Glutamatergic neuron (in vitro differentiated cells): ENCODE data around the gene LIX1L. TPM values are rescaled to one million over a fixed set of nuclear protein-coding genes. Genes with fewer than 3 reads are reported as not detected.
A peak's percentile ranks its signal among the peaks of the same experiment; 100 is the strongest.

Source experiments
- DNase-seq: peaks from one replicate; pipeline ENCODE4 v3.0.0; 2022
- H3K27ac Mint-ChIP-seq: one replicate; pipeline ENCODE4 v1.8.0; 2020; ENCODE audit warnings: mild to moderate bottlenecking, mixed read lengths, inconsistent platforms; ENCODE audit not compliant: unreplicated experiment
- H3K27me3 Mint-ChIP-seq: one replicate; pipeline ENCODE4 v1.8.0; 2020; ENCODE audit warnings: mild to moderate bottlenecking, moderate library complexity, mixed read lengths, inconsistent platforms; ENCODE audit not compliant: unreplicated experiment
- H3K36me3 Mint-ChIP-seq: one replicate; pipeline ENCODE4 v1.8.0; 2020; ENCODE audit warnings: mild to moderate bottlenecking, mixed read lengths, inconsistent platforms; ENCODE audit not compliant: unreplicated experiment
- H3K4me1 Mint-ChIP-seq: one replicate; pipeline ENCODE4 v1.8.0; 2020; ENCODE audit warnings: mild to moderate bottlenecking, low read depth, mixed read lengths, inconsistent platforms; ENCODE audit not compliant: unreplicated experiment
- H3K4me3 Mint-ChIP-seq: one replicate; pipeline ENCODE4 v1.8.0; 2020; ENCODE audit warnings: mild to moderate bottlenecking, mixed read lengths, inconsistent platforms; ENCODE audit not compliant: unreplicated experiment
- H3K9me3 Mint-ChIP-seq: one replicate; pipeline ENCODE4 v1.8.0; 2020; ENCODE audit warnings: mild to moderate bottlenecking, moderate library complexity, mixed read lengths, inconsistent platforms; ENCODE audit not compliant: unreplicated experiment
- CTCF ChIP-seq: fragments of 200-600 bp; sonication (generic); IDR thresholded peaks from one replicate; pipeline ENCODE4 v1.5.0; 2021; ENCODE audit not compliant: partially characterized antibody, unreplicated experiment
- total RNA-seq: library from RNA; stranded (reverse); fragmentation: NEBNext Ultra II Directional; extraction: Animal tissue kit (Norgen Biotek cat#: 25700); gene quantifications from one replicate; pipeline ENCODE4 v1.2.1, GENCODE V29; 2021; ENCODE audit not compliant: unreplicated experiment

The LIX1L gene
- total RNA-seq, 1 donor from 2014 or later, result 20.3 TPM

- no peak overlapping the region for H3K4me3 Mint-ChIP-seq
- H3K27ac Mint-ChIP-seq, result peak overlapping the region; percentile 79
- peak; percentile 94 for DNase-seq
- no peaks in the 10 kb centered on the region for H3K36me3 Mint-ChIP-seq
- peaks cover 6% of the 10 kb centered on the region for H3K27me3 Mint-ChIP-seq
- peaks cover 4% of the 10 kb centered on the region for H3K4me1 Mint-ChIP-seq
- H3K9me3 Mint-ChIP-seq, result no peaks in the 10 kb centered on the region
- TF ChIP-seq CTCF, result peak; percentile 88
Measured at GRCh38 chr1:145891587-145892485, 66.0 kb downstream of the LIX1L start.

- TF ChIP-seq CTCF, result no peak
- Mint-ChIP-seq H3K9me3 (no peaks in the 10 kb centered on the region), H3K27me3 (peaks cover 6% of the 10 kb centered on the region), H3K36me3 (no peaks in the 10 kb centered on the region), H3K4me3 (no peak overlapping the region), H3K27ac (no peak overlapping the region), H3K4me1 (peaks cover 4% of the 10 kb centered on the region)
- no peak for DNase-seq
Measured at GRCh38 chr1:145891143-145891542, 66.7 kb downstream of the LIX1L start.

- DNase-seq, result no peak
- H3K27me3 Mint-ChIP-seq, result peaks cover 12% of the 10 kb centered on the region
- H3K4me1 Mint-ChIP-seq, result peaks cover 11% of the 10 kb centered on the region
Measured at GRCh38 chr1:145889722-145890121, 68.1 kb downstream of the LIX1L start.

GRCh38 chr1:145887631-145888030 is 70.2 kb downstream of the LIX1L start:
- Mint-ChIP-seq H3K4me3 (no peak overlapping the region), H3K27me3 (peaks cover 16% of the 10 kb centered on the region), H3K9me3 (no peaks in the 10 kb centered on the region), H3K27ac (no peak overlapping the region), H3K36me3 (no peaks in the 10 kb centered on the region), H3K4me1 (peaks cover 13% of the 10 kb centered on the region)
- no peak for DNase-seq
- no peak for TF ChIP-seq CTCF

More at GRCh38 chr1:145889722-145890121, 68.1 kb downstream of the LIX1L start:
- no peak for TF ChIP-seq CTCF
- no peak overlapping the region for H3K4me3 Mint-ChIP-seq
- H3K9me3 Mint-ChIP-seq, result no peaks in the 10 kb centered on the region
- no peak overlapping the region for H3K27ac Mint-ChIP-seq
- no peaks in the 10 kb centered on the region for H3K36me3 Mint-ChIP-seq

- Mint-ChIP-seq H3K4me3 (peak overlapping the region; percentile 88), H3K36me3 (no peaks in the 10 kb centered on the region), H3K9me3 (no peaks in the 10 kb centered on the region), H3K27ac (no peak overlapping the region), H3K27me3 (peaks cover 13% of the 10 kb centered on the region), H3K4me1 (peaks cover 9% of the 10 kb centered on the region)
- no peak for DNase-seq
- TF ChIP-seq CTCF, result no peak
Measured at GRCh38 chr1:145886816-145887215, 71.0 kb downstream of the LIX1L start.
